Keratinocyte (primary cell): ENCODE measurements around the gene FHOD3. TPM values are rescaled to one million over a fixed set of nuclear protein-coding genes. Genes with fewer than 3 reads are reported as not detected.

Experiments used
- DNase-seq: peaks from one replicate; pipeline ENCODE4 v3.0.0-alpha.2; 2011; ENCODE audit warnings: low read depth, missing footprints, low spot score
- FAIRE-seq: peaks from 2 replicates; lab custom pipeline; 2011; peaks lifted over from hg19 to GRCh38; lab: Jason Lieb, UNC
- H2AFZ ChIP-seq: 2 replicates; pipeline ENCODE4 v1.6.0; 2012; ENCODE audit warnings: low read length, control low read depth, inconsistent platforms; ENCODE audit not compliant: control insufficient read depth
- H3K27ac ChIP-seq: 2 replicates; pipeline ENCODE4 v1.5.1; 2011; ENCODE audit warnings: low read length; ENCODE audit not compliant: control insufficient read depth, insufficient read depth
- H3K27me3 ChIP-seq: 3 replicates; pipeline ENCODE4 v1.6.0; 2011; ENCODE audit warnings: low read length; ENCODE audit not compliant: control insufficient read depth, insufficient read depth; ENCODE audit errors: extremely low read depth
- H3K36me3 ChIP-seq, 2 experiments: 2 replicates in 1 of 2; 3 replicates in 1 of 2; pipeline ENCODE4 v1.5.1; 2011; ENCODE audit warnings: low read length in 2 of 2, mild to moderate bottlenecking in 1 of 2; ENCODE audit not compliant: control insufficient read depth in 2 of 2, insufficient read depth in 2 of 2; ENCODE audit errors: extremely low read depth in 1 of 2
- H3K4me1 ChIP-seq: 3 replicates; pipeline ENCODE4 v1.5.1; 2011; ENCODE audit warnings: low read length; ENCODE audit not compliant: control insufficient read depth, insufficient read depth; ENCODE audit errors: extremely low read depth
- H3K4me2 ChIP-seq: 3 replicates; pipeline ENCODE4 v1.6.0; 2011; ENCODE audit warnings: low read depth, low read length; ENCODE audit not compliant: control insufficient read depth, insufficient read depth; ENCODE audit errors: extremely low read depth
- H3K4me3 ChIP-seq, 3 experiments: fragments of 200-600 bp in 1 of 3; sonication (generic) in 1 of 3; 2 replicates in 2 of 3; 3 replicates in 1 of 3; pipeline ENCODE4 v1.5.1; 2011 to 2016; ENCODE audit warnings: low read length in 3 of 3, mild to moderate bottlenecking in 3 of 3, control low read depth in 2 of 3, inconsistent platforms in 1 of 3, low read depth in 1 of 3, mixed read lengths in 1 of 3, mixed run types in 1 of 3, moderate library complexity in 1 of 3; ENCODE audit not compliant: control insufficient read depth in 2 of 3, insufficient read depth in 2 of 3; ENCODE audit errors: extremely low read depth in 1 of 3
- H3K79me2 ChIP-seq: 2 replicates; pipeline ENCODE4 v1.6.0; 2012; ENCODE audit warnings: low read length; ENCODE audit not compliant: control insufficient read depth, insufficient read depth
- H3K9ac ChIP-seq: 3 replicates; pipeline ENCODE4 v1.6.0; 2011; ENCODE audit warnings: low read length; ENCODE audit not compliant: control insufficient read depth, insufficient read depth; ENCODE audit errors: extremely low read depth
- H3K9me1 ChIP-seq: 3 replicates; pipeline ENCODE4 v1.6.0; 2011; ENCODE audit warnings: low read length; ENCODE audit not compliant: control insufficient read depth, insufficient read depth; ENCODE audit errors: extremely low read depth
- H3K9me3 ChIP-seq: 2 replicates; pipeline ENCODE4 v1.5.1; 2012; ENCODE audit warnings: low read depth, low read length; ENCODE audit not compliant: control insufficient read depth
- H4K20me1 ChIP-seq: 3 replicates; pipeline ENCODE4 v1.6.0; 2011; ENCODE audit warnings: low read length; ENCODE audit not compliant: control insufficient read depth, insufficient read depth; ENCODE audit errors: extremely low read depth
- EZH2 ChIP-seq: IDR thresholded peaks from one replicate; pipeline ENCODE4 v1.6.1; 2012; ENCODE audit warnings: inconsistent platforms, mild to moderate bottlenecking, low read length, moderate library complexity
- dilution Hi-C: fragments of 300-500 bp; cut with MboI; formaldehyde crosslinking; loops from one replicate; pipeline ENCODE4 v1.7.0; 2020; ENCODE audit warnings: low sequenced_read_pairs; ENCODE audit not compliant: extremely low pct_ligation_motif_present
- polyA plus RNA-seq, 5 experiments: library from polyadenylated mRNA; depleted of rRNA in 3 of 5; stranded (reverse) in 3 of 5; stranded (forward) in 1 of 5; unstranded in 1 of 5; fragments of >200 nt; gene quantifications; 1 replicate in 1 of 5; 2 replicates in 3 of 5; 3 replicates in 1 of 5; pipeline versions ENCODE4 v1.2.1 to v1.2.3, GENCODE V29; 2011 to 2012; ENCODE audit warnings: missing spikeins in 2 of 5, low read depth in 1 of 5, low replicate concordance in 1 of 5
- TF ChIP-seq, protein P1 (sequence below), 3 experiments: IDR thresholded peaks in 1 of 3; conservative IDR thresholded peaks in 1 of 3; optimal IDR thresholded peaks in 1 of 3; 2 replicates in 2 of 3; 3 replicates in 1 of 3; pipeline versions ENCODE3 to v1.5.1; 2011; ENCODE audit warnings: low read length in 3 of 3, mild to moderate bottlenecking in 3 of 3, moderate library complexity in 2 of 3, control low read depth in 1 of 3, inconsistent platforms in 1 of 3; ENCODE audit not compliant: insufficient read depth in 2 of 3; ENCODE audit errors: extremely low read depth in 1 of 3

FHOD3 gene
- polyA plus RNA-seq, 1 donor (not counting 4 experiments of a cell fraction or from before 2014, with no cell fraction given), result 7.7 TPM

DNA sequence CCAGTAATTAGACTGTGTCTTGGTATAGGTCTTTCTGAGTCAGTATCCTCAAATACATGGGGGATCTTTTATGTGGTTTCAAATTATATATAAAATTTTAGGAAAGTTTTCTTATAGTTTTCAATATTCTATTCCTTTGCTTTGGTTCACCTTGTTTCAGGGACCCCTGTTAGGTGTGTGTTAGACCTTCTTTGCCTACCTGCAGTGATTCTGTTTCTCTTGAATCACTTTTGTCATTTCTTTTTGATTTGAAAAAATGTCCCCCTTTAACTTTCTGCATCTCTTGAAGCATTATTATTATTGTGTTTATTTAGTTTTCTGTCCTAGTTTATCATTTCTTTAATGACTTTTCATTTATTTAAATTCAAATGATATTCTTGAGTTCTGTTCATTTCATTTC, 98.7 kb downstream of the FHOD3 start:
- Histone ChIP-seq H3K9ac (no peak overlapping the region), H3K9me1 (no peaks in the 10 kb centered on the region), H3K4me1 (peaks cover 22% of the 10 kb centered on the region), H3K4me3 (no peak overlapping the region), H4K20me1 (no peaks in the 10 kb centered on the region), H3K36me3 (no peaks in the 10 kb centered on the region), H3K9me3 (no peaks in the 10 kb centered on the region), H3K27ac (no peak overlapping the region), H3K79me2 (no peaks in the 10 kb centered on the region), H2AFZ (no peak overlapping the region), H3K4me2 (no peak overlapping the region), H3K27me3 (no peaks in the 10 kb centered on the region)
- TF ChIP-seq, protein P1, sequence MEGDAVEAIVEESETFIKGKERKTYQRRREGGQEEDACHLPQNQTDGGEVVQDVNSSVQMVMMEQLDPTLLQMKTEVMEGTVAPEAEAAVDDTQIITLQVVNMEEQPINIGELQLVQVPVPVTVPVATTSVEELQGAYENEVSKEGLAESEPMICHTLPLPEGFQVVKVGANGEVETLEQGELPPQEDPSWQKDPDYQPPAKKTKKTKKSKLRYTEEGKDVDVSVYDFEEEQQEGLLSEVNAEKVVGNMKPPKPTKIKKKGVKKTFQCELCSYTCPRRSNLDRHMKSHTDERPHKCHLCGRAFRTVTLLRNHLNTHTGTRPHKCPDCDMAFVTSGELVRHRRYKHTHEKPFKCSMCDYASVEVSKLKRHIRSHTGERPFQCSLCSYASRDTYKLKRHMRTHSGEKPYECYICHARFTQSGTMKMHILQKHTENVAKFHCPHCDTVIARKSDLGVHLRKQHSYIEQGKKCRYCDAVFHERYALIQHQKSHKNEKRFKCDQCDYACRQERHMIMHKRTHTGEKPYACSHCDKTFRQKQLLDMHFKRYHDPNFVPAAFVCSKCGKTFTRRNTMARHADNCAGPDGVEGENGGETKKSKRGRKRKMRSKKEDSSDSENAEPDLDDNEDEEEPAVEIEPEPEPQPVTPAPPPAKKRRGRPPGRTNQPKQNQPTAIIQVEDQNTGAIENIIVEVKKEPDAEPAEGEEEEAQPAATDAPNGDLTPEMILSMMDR (optimal IDR thresholded peaks at IDR 0.05 in 1 of 3, IDR thresholded peaks at IDR 0.05 in 1 of 3, conservative IDR thresholded peaks at IDR 0.05 in 1 of 3; ENCODE audit: extremely low read depth in 1 of 3, insufficient read depth in 2 of 3, low read length in 3 of 3), result no peak
- TF ChIP-seq EZH2, result no peak
- FAIRE-seq (no peak), DNase-seq (no peak)
- dilution Hi-C loops, result no loop called here

DNA sequence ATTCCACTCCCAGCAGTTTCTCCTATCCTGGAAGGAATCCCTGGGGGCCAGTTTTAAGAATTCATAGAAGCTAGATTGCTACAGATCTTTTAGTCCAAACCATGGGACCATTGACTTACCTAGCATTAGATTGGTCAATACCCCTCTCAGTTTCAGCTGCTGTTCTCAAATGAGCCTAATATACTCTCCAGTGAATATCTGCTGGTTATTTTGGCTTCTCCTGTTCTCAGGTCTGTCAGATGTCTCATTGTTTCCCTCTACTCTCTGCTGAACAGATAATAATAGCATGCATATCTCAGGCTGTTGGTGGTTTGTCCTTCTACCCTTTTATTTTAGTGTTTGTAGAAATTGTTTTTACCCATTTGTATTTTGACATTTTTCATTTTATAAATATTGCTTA, 99.5 kb downstream of the FHOD3 start:
- TF ChIP-seq, protein P1 (optimal IDR thresholded peaks at IDR 0.05 in 1 of 3, IDR thresholded peaks at IDR 0.05 in 1 of 3, conservative IDR thresholded peaks at IDR 0.05 in 1 of 3; ENCODE audit: extremely low read depth in 1 of 3, insufficient read depth in 2 of 3, low read length in 3 of 3), result no peak
- TF ChIP-seq EZH2, result no peak
- Histone ChIP-seq H3K27ac (no peak overlapping the region), H3K9ac (no peak overlapping the region), H4K20me1 (no peaks in the 10 kb centered on the region), H3K36me3 (no peaks in the 10 kb centered on the region), H3K9me1 (no peaks in the 10 kb centered on the region), H3K4me3 (no peak overlapping the region), H3K9me3 (no peaks in the 10 kb centered on the region), H3K4me2 (no peak overlapping the region), H3K79me2 (no peaks in the 10 kb centered on the region), H2AFZ (no peak overlapping the region), H3K27me3 (no peaks in the 10 kb centered on the region), H3K4me1 (peaks cover 21% of the 10 kb centered on the region)
- FAIRE-seq, result no peak
- dilution Hi-C loops, result no loop called here
- no peak for DNase-seq
